NOMO-1 (cell line): ENCODE measurements around the gene OCIAD2.
A peak's percentile ranks its signal among the peaks of the same experiment; 100 is the strongest.
"Not testable (repeated sequence)": the region's sequence is repeated elsewhere in the genome, so short reads cannot be mapped to it uniquely, and the experiment has no call there.

ENCODE experiments used
- DNase-seq, 2 experiments: peaks; one replicate each; lab custom pipeline; 2025; ENCODE audit not compliant: unreplicated experiment in 2 of 2; lab: John Stamatoyannopoulos, UW

OCIAD2 gene

GRCh38 chr4:48906206-48907173 lies at the start of gene OCIAD2:
Gene OCIAD2, minus strand, starts transcription at chr4:48906774. Its CDS starts 2,225 bp downstream, at chr4:48904549.
- DNase-seq: peak; percentile 72 to 76

- no peak for DNase-seq
Measured at GRCh38 chr4:48954314-48954713, 47.7 kb upstream of the OCIAD2 start.

- no peak for DNase-seq
Measured at GRCh38 chr4:48949518-48950219, 43.1 kb upstream of the OCIAD2 start.

- no peak for DNase-seq
Measured at GRCh38 chr4:48949086-48949485, 42.5 kb upstream of the OCIAD2 start.

GRCh38 chr4:48947731-48948130 lies 41.2 kb upstream of the OCIAD2 start:
- DNase-seq: no peak

- DNase-seq: no peak
Measured at GRCh38 chr4:48945981-48946380, 39.4 kb upstream of the OCIAD2 start.

GRCh38 chr4:48944756-48945241 lies 38.2 kb upstream of the OCIAD2 start:
- peak in 1 of 2 experiments; percentile 18 for DNase-seq

GRCh38 chr4:48944252-48944651 lies 37.7 kb upstream of the OCIAD2 start:
- DNase-seq: no peak

GRCh38 chr4:48943387-48943786 lies 36.8 kb upstream of the OCIAD2 start:
- no peak for DNase-seq

- no peak for DNase-seq
Measured at GRCh38 chr4:48939785-48940184, 33.2 kb upstream of the OCIAD2 start.

GRCh38 chr4:48938831-48939230 lies 32.3 kb upstream of the OCIAD2 start:
- DNase-seq: no peak

- DNase-seq: no peak
Measured at GRCh38 chr4:48937033-48937432, 30.5 kb upstream of the OCIAD2 start.

GRCh38 chr4:48931459-48931858 lies 24.9 kb upstream of the OCIAD2 start:
- no peak for DNase-seq

GRCh38 chr4:48930654-48931053 lies 24.1 kb upstream of the OCIAD2 start:
- no peak for DNase-seq

GRCh38 chr4:48924416-48924815 lies 17.8 kb upstream of the OCIAD2 start:
- no peak for DNase-seq

- DNase-seq: not testable (repeated sequence)
Measured at GRCh38 chr4:48923065-48923464, 16.5 kb upstream of the OCIAD2 start.

GRCh38 chr4:48914311-48914710 lies 7.7 kb upstream of the OCIAD2 start:
- no peak for DNase-seq

- no peak for DNase-seq
Measured at GRCh38 chr4:48913346-48913745, 6.8 kb upstream of the OCIAD2 start.

GRCh38 chr4:48912349-48912748 lies 5.8 kb upstream of the OCIAD2 start:
- DNase-seq: no peak

GRCh38 chr4:48910511-48910910 lies 3.9 kb upstream of the OCIAD2 start:
- no peak for DNase-seq

- no peak for DNase-seq
Measured at GRCh38 chr4:48909697-48910096, 3.1 kb upstream of the OCIAD2 start.

GRCh38 chr4:48908687-48909086 lies 2.1 kb upstream of the OCIAD2 start:
- DNase-seq: no peak
